Sigmoid colon (tissue), 3 donors: ENCODE data around the gene NUP160.
"Not testable (repeated sequence)": the region's sequence is repeated elsewhere in the genome, so short reads cannot be mapped to it uniquely, and the experiment has no call there.

Experiments
- POLR2A ChIP-seq, 2 donors: fragments of 450-650 bp; IDR thresholded peaks; one replicate each; pipeline ENCODE4 v1.6.1; 2016; ENCODE audit warnings: antibody characterized with exemption in 2 of 2, mild to moderate bottlenecking in 2 of 2, moderate library complexity in 2 of 2
- TF ChIP-seq, protein P1 (sequence below), 4 experiments: fragments of 450-650 bp in 3 of 4; fragments of 200-600 bp in 1 of 4; IDR thresholded peaks; one replicate each; pipeline ENCODE4 v1.5.1; 2016 to 2019; ENCODE audit warnings: antibody characterized with exemption in 4 of 4, mild to moderate bottlenecking in 3 of 4, moderate library complexity in 2 of 4

DNA sequence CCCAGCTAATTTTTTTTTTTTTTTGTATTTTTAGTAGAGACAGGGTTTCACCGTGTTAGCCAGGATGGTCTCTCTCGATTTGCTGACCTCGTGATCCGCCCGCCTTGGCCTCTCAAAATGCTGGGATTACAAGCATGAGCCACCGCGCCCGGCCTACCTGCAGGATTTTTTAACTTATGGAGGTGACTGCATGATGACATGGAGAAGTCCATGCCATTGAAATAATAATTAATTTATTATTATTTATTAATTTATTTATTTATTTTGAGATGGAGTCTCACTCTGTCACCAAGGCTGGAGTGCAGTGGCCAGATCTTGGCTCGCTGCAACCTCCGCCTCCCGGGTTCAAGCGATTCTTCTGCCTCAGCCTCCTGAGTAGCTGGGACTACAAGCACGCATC lies 34.3 kb upstream of the NUP160 start:
- TF ChIP-seq, protein P1, sequence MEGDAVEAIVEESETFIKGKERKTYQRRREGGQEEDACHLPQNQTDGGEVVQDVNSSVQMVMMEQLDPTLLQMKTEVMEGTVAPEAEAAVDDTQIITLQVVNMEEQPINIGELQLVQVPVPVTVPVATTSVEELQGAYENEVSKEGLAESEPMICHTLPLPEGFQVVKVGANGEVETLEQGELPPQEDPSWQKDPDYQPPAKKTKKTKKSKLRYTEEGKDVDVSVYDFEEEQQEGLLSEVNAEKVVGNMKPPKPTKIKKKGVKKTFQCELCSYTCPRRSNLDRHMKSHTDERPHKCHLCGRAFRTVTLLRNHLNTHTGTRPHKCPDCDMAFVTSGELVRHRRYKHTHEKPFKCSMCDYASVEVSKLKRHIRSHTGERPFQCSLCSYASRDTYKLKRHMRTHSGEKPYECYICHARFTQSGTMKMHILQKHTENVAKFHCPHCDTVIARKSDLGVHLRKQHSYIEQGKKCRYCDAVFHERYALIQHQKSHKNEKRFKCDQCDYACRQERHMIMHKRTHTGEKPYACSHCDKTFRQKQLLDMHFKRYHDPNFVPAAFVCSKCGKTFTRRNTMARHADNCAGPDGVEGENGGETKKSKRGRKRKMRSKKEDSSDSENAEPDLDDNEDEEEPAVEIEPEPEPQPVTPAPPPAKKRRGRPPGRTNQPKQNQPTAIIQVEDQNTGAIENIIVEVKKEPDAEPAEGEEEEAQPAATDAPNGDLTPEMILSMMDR (IDR thresholded peaks at IDR 0.05) = not testable (repeated sequence)
- TF ChIP-seq POLR2A (IDR thresholded peaks at IDR 0.05) = not testable (repeated sequence)
